ENCODE data around the gene TBC1D24.
"Not testable (repeated sequence)": the region's sequence is repeated elsewhere in the genome, so short reads cannot be mapped to it uniquely, and the experiment has no call there.

TBC1D24 gene

DNA sequence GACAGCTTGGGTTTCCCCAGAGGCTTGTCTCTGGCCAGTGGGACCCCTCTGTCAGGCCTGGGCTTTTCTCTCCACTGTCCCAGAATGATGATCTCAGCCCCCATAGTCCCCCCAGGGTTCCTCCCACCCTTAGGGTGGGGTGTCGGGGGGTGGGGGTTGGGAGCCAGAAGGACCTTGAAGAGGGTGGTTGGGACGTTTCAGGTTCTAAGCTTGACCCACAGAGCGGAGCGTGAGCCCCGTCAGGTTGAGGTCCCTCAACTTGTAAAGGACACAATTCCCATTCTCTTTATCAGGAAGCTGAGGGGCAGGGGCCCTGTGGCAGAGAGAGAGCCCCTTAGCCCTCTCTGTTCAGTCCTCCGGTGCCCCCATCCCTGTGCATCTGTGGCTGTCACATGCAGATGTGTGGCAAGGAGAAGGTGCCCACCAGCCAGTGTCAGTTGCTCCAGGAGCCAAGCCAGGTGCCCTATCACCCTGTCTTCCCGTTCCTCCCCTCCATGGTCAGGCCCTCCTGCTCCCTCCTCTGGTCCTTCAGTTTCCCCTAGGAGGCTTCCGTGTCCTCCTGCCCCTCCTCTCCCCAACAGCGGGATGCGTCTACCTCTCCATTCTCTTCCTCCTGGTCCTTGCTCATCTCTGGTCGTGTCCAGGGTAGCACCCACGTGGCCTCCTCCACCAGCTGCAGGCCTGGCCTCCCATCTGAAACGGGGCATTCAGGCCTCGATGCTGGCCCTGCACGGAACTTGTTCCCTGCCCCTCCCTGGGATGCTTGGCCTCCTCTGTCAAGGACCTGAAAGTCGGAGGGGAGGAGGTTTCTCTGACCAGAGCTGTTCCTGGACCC, 5.3 kb upstream of the TBC1D24 start:
- DNase-seq = no peak

DNA sequence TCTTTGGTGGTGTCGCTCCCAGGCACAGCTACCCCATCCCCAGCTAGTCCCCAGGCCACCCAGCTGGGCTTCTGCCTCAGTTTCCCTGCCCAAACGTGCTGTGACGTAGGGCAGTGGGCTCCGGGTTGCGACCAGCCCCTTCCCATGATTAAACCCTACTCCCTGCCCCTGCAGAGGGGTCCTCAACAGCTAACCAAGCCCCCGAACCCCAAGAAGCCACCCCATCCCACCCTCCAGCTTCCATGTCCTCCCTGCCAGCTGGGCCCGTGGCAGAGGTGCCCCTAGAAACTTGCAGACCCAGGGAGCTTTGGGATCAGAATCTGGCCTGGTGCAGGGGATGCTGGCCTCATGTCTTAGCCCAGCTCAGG, 4.7 kb upstream of the TBC1D24 start:
- no peak for DNase-seq

DNA sequence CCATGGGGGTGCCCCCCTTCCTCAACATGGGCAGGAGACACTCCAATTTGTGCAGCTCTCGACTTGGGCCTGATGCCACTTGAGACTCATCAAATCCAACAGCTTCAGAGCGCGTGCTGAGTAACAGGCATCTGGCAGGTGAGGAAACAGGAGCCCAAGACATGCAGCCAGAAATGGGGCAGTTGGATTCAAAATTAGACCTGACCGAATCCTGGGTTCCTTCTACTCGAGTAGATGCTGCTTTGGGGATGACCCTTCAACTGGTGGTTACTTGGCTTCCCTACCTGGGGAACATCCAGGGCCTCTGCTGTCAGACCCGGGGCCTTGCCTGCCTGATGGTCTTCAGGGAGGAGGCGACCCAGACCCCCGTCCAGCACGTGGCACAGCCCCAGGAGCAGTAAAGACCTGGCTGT, 4.3 kb upstream of the TBC1D24 start:
- no peak for DNase-seq

DNA sequence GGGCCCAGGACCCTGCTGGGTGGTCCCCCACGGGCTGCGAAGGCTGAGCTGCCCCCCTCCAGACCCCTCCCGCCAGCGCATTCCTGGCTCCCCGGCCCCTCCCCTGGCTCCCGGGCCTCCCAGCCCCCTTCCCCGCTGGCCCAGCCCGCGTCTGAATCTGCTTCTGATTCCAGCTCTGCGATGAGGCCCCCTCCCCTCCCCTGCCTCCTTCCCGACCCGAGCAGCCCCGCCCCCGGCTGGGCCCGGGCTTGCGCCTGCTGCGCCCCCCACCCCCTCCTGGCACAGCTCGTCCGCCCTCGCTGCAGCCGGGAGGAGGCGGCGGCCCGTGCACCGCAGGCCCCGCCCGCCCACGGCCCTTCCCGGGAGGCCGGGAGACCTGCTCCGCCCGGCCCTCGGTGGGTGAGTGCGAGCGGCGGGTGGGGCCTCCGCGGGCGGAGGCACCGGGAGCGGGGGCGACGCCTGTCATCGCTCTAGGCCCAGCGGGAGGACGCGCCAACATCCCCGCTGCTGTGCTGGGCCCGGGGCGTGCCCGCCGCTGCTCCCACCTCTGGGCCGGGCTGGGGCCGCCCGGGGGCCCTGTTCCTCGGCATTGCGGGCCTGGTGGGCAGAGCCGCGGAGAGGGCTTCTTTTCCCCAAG, 3.8 kb upstream of the TBC1D24 start, which contains the start of gene NTN3:
Gene NTN3 (plus strand): TSS at position 282 of the 637 bp plus-strand sequence. CDS start 405 bp downstream, outside the sequence.
- DNase-seq = no peak

DNA sequence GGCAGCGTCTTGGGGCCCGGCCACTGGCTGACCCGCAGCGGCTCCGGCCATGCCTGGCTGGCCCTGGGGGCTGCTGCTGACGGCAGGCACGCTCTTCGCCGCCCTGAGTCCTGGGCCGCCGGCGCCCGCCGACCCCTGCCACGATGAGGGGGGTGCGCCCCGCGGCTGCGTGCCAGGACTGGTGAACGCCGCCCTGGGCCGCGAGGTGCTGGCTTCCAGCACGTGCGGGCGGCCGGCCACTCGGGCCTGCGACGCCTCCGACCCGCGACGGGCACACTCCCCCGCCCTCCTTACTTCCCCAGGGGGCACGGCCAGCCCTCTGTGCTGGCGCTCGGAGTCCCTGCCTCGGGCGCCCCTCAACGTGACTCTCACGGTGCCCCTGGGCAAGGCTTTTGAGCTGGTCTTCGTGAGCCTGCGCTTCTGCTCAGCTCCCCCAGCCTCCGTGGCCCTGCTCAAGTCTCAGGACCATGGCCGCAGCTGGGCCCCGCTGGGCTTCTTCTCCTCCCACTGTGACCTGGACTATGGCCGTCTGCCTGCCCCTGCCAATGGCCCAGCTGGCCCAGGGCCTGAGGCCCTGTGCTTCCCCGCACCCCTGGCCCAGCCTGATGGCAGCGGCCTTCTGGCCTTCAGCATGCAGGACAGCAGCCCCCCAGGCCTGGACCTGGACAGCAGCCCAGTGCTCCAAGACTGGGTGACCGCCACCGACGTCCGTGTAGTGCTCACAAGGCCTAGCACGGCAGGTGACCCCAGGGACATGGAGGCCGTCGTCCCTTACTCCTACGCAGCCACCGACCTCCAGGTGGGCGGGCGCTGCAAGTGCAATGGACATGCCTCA, 3.1 kb upstream of the TBC1D24 start:
- DNase-seq = no peak

DNA sequence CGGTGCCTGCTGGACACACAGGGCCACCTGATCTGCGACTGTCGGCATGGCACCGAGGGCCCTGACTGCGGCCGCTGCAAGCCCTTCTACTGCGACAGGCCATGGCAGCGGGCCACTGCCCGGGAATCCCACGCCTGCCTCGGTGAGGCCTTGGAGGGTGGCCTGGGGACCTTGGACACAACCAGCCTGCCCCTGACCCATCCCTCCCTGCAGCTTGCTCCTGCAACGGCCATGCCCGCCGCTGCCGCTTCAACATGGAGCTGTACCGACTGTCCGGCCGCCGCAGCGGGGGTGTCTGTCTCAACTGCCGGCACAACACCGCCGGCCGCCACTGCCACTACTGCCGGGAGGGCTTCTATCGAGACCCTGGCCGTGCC, 2.5 kb upstream of the TBC1D24 start:
- no peak for DNase-seq

DNA sequence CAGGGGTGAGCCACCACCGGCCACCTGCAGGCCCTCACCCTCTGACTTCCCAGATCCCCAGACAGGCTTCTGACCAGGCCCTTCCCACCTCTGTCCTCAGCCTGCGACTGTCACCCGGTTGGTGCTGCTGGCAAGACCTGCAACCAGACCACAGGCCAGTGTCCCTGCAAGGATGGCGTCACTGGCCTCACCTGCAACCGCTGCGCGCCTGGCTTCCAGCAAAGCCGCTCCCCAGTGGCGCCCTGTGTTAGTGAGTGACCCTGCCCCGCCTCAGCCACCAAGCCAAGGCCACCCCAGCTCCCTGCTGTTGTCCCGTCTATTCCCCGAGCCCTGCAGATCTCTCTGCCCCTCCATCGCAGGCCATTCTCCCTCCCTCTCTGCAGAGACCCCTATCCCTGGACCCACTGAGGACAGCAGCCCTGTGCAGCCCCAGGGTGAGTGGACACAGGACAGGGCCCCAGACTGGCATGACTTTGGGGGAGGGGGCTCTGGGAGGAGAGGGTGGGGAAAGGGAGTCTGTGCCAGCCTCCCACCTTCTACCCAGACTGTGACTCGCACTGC, 2.0 kb upstream of the TBC1D24 start:
- no peak for DNase-seq

DNA sequence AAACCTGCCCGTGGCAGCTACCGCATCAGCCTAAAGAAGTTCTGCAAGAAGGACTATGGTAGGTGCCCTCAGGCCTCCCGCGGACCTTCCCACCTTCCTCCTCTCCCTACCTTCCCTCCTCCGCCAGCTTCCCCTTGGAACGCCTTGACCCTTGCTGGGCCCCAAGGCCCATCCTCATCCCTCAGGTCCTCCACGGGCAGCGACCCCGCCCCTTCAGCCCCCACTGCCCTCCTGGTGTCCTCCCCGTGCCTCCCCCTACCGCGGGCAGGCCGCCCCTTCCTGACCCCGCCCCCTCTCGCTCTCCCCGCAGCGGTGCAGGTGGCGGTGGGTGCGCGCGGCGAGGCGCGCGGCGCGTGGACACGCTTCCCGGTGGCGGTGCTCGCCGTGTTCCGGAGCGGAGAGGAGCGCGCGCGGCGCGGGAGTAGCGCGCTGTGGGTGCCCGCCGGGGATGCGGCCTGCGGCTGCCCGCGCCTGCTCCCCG, 1.4 kb upstream of the TBC1D24 start:
- DNase-seq = no peak

DNA sequence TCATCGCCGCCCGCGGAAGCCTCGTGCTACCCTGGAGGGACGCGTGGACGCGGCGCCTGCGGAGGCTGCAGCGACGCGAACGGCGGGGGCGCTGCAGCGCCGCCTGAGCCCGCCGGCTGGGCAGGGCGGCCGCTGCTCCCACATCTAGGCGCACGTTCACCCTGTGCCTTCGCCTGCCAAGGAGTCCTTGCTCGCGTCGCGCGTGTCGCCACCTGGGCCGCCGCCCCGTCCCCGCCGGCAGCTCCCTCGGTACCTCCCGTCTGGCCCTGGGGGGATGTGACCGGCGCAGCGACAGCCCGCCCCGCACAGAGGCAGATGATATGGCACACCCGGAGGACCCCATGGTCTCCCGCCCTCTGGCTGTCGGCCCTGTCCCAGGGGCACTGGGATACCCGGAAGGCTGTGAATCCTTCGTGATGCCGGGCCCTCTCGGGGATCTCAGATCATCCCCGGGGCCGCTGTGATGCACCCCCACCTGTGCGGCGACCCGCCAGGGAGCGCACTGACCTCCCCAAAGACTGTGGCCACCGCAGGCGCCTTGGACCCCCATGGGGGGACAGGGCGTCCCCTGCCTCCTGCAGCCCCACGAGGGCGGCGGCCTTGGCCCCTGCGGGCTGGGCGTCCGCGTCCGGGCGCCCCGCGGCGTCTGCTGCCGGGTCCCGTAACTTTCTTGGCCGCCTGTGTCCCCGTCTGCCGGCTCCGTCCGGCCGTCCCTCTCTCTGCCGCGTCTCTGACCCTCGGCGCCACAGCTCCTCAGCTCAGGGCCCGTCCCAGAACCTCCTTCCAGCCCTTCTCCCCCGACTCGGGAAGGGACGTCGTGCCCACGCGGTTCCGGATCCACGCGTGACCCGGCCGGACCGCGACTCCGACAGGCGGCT, 689 bp upstream of the TBC1D24 start:
- no peak for DNase-seq

DNA sequence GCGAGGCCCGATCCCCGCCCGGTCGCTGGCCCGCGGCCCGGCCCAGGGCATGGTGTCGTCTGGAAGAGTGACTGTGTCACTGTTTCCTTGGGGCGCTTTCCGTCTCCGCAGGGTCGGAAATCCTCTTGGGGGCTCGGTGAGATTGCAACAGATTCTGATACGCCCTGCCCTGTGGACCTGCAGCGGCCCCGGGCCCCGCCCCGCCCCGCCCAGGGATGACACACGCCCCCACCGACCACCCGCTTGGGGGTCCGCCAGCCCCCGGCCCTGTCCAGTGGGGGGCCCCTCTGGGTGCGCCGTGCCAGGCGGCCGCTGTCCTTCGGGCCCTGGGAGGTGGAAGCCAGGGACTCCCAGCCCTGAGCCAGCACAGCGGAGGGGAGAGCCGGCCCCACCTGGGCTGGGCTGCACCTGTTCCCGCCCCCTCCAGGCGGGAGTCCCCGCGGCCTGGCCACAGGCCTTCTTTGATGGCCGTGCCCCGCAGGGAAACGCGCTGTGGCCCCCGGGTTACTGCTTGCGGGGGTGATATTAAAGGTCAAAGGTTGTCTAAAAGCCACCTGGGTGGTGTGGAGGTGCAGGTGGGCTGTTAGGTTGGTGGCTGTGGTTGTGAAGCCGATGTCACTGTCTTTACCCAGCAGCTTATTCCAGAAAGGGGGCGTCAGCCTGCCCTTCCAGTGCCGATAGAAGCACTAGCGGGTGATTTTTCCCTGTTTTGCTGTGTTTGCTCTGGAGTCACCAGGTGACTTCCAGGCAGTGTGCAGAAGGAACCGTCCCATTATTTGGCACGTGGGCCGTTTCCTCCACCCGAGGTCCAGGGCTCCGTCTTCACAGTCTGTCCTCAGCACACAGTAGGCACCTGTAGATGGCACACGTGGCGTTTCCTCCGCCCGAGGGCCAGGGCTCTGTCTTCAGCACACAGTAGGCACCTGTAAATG, 752 bp downstream of the TBC1D24 start:
- DNase-seq = no peak

DNA sequence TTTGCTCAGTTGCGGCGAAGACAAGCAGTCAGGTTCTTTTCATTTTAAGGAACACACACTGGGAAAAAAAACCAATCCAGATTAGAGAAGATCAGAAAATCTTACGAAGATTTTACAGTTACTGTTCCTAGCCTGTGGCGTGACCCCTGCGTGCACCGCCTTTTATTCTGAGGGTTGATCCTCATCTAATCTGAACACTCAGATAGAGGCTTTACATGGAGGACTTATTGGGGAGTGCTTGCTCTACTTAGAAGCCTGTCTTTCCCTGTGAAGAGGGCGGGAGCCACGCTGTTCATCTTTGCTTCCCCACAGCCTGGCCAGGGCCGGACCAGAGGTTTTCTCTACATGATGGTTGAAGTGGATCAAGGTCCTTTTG, 1.4 kb downstream of the TBC1D24 start:
- no peak for DNase-seq

DNA sequence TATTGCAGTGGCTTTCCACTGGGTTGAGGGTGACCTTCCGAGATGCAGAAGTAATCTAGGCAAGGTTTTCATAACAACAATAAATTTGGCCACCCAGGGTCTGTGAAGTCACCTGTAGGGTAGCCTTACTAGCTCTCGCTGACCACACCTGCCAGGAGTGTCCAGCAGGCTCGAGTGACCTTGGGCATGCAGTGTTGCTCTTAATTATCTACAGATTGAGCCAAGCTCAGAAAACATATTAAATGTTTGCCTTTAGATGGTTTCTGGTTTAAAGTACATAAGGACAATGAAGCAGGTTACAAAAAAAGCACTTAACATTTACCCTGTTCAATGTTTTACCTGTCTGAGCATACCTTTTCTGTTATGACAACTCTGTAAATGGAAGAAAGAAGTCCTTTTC, 1.8 kb downstream of the TBC1D24 start:
- DNase-seq = no peak

DNA sequence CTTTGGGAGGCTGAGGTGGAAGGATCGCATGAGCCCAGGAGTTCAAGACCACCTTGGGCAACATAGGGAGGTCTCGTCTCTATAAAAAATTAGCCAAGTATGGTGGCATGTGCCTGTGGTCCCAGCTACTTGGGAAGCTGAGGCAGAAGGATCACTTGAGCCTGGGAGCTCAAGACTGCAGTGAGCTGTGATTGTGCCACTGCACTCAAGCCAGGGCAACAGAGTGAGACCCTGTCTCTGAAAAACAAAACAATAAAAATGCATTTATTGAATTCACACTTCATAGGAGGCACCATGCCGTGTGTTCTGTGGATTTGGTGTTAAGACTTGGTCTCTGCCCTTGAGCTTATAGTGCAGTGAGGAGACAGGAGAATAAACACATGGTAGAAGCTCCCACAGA, 2.4 kb downstream of the TBC1D24 start:
- no peak for DNase-seq

DNA sequence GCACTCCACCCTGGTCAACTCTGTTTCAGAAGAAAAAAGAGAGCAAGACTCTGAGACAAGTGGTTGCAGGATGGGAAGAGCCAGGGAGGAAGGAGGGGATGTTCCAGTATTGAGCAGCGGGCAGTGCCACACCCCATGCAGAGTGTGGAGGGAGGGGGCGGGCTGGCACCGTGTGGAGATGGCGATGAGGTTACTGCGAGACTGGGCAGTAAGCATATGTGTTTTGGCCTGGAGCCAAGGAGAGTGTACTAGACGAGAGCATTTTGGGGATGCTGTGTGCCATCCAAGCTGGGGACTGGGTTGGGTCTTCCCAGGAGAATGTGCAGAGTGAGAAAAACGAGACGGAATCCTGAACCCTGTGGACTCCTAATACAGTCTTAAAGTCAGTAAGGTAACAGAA, 3.4 kb downstream of the TBC1D24 start:
- no peak for DNase-seq

DNA sequence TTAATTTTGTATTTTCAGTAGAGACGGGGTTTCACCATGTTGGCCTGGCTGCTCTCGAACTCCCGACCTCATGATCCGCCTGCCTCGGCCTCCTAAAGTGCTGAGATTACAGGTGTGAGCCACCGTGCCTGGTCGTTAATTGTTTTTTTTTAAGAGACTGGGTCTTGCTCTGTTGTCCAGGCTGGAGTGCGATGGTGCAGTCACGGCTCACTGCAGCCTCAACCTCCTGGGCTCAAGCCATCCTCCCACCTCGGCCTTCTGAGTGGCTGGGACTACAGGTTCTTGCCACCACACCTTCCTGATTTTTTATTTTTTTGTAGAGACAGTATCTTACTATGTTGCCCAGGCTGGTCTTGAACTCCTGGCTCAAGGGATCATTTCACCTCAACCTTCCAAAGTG, 5.1 kb downstream of the TBC1D24 start:
- DNase-seq = not testable (repeated sequence)

DNA sequence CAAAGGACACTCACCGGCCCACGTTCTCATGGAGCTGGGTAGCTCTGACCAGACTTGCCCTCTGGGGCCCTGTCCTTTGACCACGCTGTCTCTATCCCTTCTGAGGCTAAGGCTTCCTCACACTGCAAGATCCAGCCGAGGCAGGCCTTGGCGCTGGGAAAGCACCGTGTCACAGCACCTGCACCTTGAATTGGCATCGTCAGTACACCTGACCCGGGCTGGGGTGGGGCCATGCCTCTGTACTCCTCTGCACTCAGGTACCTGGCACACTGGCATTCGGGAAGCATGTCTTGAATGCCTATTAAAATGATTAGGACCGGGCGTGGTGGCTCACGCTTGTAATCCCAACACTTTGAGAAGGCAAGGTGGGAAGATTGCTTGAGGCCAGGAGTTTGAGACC, 6.0 kb downstream of the TBC1D24 start:
- no peak for DNase-seq

DNA sequence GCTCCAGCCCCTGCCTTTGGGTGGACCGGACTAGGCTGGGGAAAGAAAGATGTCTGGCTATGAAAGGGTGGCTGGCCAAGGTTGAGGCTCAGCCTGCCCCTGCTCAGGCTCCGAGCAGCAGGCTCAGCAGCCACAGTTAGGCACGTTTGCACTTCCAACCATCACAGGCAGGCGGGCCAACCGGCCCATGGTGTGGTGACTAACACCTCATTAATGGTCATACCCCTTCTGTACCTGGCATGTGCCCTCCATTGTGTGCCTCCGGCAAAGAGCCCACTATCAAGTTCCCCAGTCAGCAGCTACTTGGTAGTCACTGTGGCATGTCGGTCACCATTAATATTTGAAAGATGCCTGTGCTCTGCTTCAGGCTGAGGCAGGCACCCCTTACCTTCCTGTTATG, 6.7 kb downstream of the TBC1D24 start:
- DNase-seq = no peak

DNA sequence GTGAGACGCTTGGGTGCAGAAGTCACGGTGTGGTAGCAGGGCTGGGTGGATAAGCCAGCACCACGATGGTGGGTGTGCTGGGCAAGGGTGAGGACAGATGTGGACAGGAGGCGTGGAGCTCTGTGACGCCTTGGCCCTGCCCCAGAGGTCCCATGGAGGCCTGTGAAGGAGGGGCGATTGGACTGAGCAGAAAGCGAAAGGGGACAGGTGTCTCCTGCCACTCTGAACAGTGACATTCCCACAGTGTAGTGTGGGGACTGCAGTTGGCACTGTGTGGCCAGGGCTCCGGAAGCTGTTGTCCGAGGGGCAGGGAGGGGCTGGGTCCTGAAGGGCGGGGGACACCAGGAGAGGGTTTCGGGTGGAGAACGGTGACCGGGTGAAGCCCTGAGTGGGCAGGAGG, 7.3 kb downstream of the TBC1D24 start:
- no peak for DNase-seq

DNA sequence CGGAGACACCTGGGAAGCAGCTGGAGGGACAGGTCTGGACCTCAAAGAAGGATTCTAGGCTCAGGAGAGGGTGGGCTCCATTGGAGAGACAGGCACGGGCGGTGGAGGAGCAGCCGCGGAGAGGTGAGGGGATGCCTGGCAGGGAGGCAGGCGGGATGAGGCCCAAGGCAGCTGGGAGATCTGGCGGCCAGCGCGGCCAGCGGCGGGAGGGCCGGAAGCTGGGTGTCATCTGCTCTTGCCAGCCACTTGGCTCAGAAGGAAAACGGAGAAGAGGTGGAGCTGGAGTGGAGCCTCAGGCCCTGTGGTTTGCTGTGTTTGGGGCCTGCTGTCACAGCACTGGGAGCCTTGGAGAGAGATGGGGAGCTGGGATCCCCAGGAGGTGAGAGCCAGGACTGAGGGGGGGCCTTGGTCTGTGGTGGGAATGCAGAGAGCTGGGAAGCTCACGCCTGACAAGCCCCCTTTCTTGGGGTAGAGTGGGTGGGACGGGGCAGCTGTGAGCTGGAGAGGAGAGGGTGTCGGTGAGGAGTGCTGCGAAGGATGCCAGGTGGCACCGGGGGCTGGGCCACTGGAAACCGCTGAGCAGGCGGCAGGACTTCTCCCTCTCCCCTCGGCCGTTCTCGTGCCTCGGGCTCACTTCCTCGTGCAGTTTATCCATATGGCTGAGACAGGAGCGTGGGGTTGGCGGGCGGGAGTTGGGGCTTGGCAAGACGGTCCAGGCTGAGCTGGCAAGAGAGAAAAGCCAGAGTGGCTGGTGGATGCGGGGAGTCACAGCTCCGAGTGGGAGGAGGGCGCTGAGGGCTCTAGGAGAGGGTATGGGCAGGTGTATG, 8.0 kb downstream of the TBC1D24 start:
- DNase-seq = peak; percentile 58
